ENCODE measurements around the gene NAALADL2. TPM values are rescaled to one million over a fixed set of nuclear protein-coding genes. Genes with fewer than 3 reads are reported as not detected.

Gene NAALADL2
- total and polyA plus RNA-seq, 2 donors (not counting 1 experiment from before 2014, with no cell fraction given), result 8.8 to 11.6 TPM

- no peaks in the 10 kb centered on the region for H3K4me1 ChIP-seq (ENCODE audit: control insufficient read depth, extremely low read depth, insufficient read depth, low read length)
- H3K4me3 ChIP-seq (replicated peaks in 1 of 4; ENCODE audit: control extremely low read depth in 1 of 4, insufficient read depth in 1 of 4, low read depth in 3 of 4, low read length in 4 of 4), result no peak overlapping the region
- H3K9me3 ChIP-seq (ENCODE audit: control insufficient read depth, insufficient read depth, low read depth, low read length), result no peaks in the 10 kb centered on the region
- TF ChIP-seq EZH2 (IDR thresholded peaks at IDR 0.05; ENCODE audit: low read length, missing control alignments) (no peak), CTCF (conservative IDR thresholded peaks at IDR 0.05 in 1 of 2, IDR thresholded peaks at IDR 0.05 in 1 of 2; ENCODE audit: low read depth in 1 of 2, low read length in 2 of 2) (no peak)
- no peaks in the 10 kb centered on the region for H3K36me3 ChIP-seq (ENCODE audit: control insufficient read depth, insufficient read depth, low read length)
- H3K79me2 ChIP-seq (ENCODE audit: control insufficient read depth, insufficient read depth, low read length), result no peaks in the 10 kb centered on the region
- H3K4me2 ChIP-seq (ENCODE audit: extremely low read depth, insufficient read depth, low read length), result no peak overlapping the region
- H4K20me1 ChIP-seq (ENCODE audit: control insufficient read depth, extremely low read depth, insufficient read depth, low read length), result no peaks in the 10 kb centered on the region
- no peak overlapping the region for H3K9ac ChIP-seq (ENCODE audit: insufficient read depth, low read length)
- no peak for DNase-seq (ENCODE audit: low read depth in 2 of 2)
- no peak overlapping the region for H2AFZ ChIP-seq (ENCODE audit: low read length)
- H3K27ac ChIP-seq (ENCODE audit: insufficient read depth, low read length), result no peak overlapping the region
- no peaks in the 10 kb centered on the region for H3K27me3 ChIP-seq (ENCODE audit: control insufficient read depth, insufficient read depth, low read length)
These were observed 758.1 kb downstream of the NAALADL2 start for GRCh38 chr3:175617247-175617646.

- Histone ChIP-seq H3K27me3 (ENCODE audit: control insufficient read depth, insufficient read depth, low read length) (no peaks in the 10 kb centered on the region), H3K4me3 (replicated peaks in 1 of 4; ENCODE audit: control extremely low read depth in 1 of 4, insufficient read depth in 1 of 4, low read depth in 3 of 4, low read length in 4 of 4) (no peak overlapping the region), H4K20me1 (ENCODE audit: control insufficient read depth, extremely low read depth, insufficient read depth, low read length) (no peaks in the 10 kb centered on the region), H3K4me1 (ENCODE audit: control insufficient read depth, extremely low read depth, insufficient read depth, low read length) (no peaks in the 10 kb centered on the region), H3K27ac (ENCODE audit: insufficient read depth, low read length) (no peak overlapping the region), H2AFZ (ENCODE audit: low read length) (no peak overlapping the region), H3K36me3 (ENCODE audit: control insufficient read depth, insufficient read depth, low read length) (no peaks in the 10 kb centered on the region), H3K79me2 (ENCODE audit: control insufficient read depth, insufficient read depth, low read length) (no peaks in the 10 kb centered on the region), H3K9me3 (ENCODE audit: control insufficient read depth, insufficient read depth, low read depth, low read length) (no peaks in the 10 kb centered on the region), H3K9ac (ENCODE audit: insufficient read depth, low read length) (no peak overlapping the region), H3K4me2 (ENCODE audit: extremely low read depth, insufficient read depth, low read length) (no peak overlapping the region)
- TF ChIP-seq EZH2 (IDR thresholded peaks at IDR 0.05; ENCODE audit: low read length, missing control alignments) (no peak), CTCF (conservative IDR thresholded peaks at IDR 0.05 in 1 of 2, IDR thresholded peaks at IDR 0.05 in 1 of 2; ENCODE audit: low read depth in 1 of 2, low read length in 2 of 2) (no peak)
- peak in 1 of 2 donors; percentile 27 for DNase-seq (ENCODE audit: low read depth in 2 of 2)
These were observed 760.2 kb downstream of the NAALADL2 start for GRCh38 chr3:175619369-175619768.

- Histone ChIP-seq H3K9ac (ENCODE audit: insufficient read depth, low read length) (no peak overlapping the region), H3K4me3 (replicated peaks in 1 of 4; ENCODE audit: control extremely low read depth in 1 of 4, insufficient read depth in 1 of 4, low read depth in 3 of 4, low read length in 4 of 4) (no peak overlapping the region), H3K4me2 (ENCODE audit: extremely low read depth, insufficient read depth, low read length) (no peak overlapping the region), H3K27me3 (ENCODE audit: control insufficient read depth, insufficient read depth, low read length) (no peaks in the 10 kb centered on the region), H3K27ac (ENCODE audit: insufficient read depth, low read length) (no peak overlapping the region), H2AFZ (ENCODE audit: low read length) (no peak overlapping the region), H3K79me2 (ENCODE audit: control insufficient read depth, insufficient read depth, low read length) (no peaks in the 10 kb centered on the region), H3K9me3 (ENCODE audit: control insufficient read depth, insufficient read depth, low read depth, low read length) (no peaks in the 10 kb centered on the region), H3K4me1 (ENCODE audit: control insufficient read depth, extremely low read depth, insufficient read depth, low read length) (no peaks in the 10 kb centered on the region), H4K20me1 (ENCODE audit: control insufficient read depth, extremely low read depth, insufficient read depth, low read length) (no peaks in the 10 kb centered on the region), H3K36me3 (ENCODE audit: control insufficient read depth, insufficient read depth, low read length) (no peaks in the 10 kb centered on the region)
- no peak for DNase-seq (ENCODE audit: low read depth in 2 of 2)
- TF ChIP-seq CTCF (conservative IDR thresholded peaks at IDR 0.05 in 1 of 2, IDR thresholded peaks at IDR 0.05 in 1 of 2; ENCODE audit: low read depth in 1 of 2, low read length in 2 of 2) (no peak), EZH2 (IDR thresholded peaks at IDR 0.05; ENCODE audit: low read length, missing control alignments) (no peak)
These were observed 761.0 kb downstream of the NAALADL2 start for GRCh38 chr3:175620093-175620492.
